ENCODE results near the gene MOGAT1. TPM values are rescaled to one million over a fixed set of nuclear protein-coding genes. Genes with fewer than 3 reads are reported as not detected.

Gene MOGAT1
- total RNA-seq, 1 donor from 2014 or later, result not detected

GRCh38 chr2:222739939-222740338 is 68.5 kb downstream of the MOGAT1 start:
- Histone ChIP-seq H3K4me3 (ENCODE audit: low read depth, low read length) (no peak overlapping the region), H3K36me3 (ENCODE audit: control insufficient read depth, insufficient read depth, low read length) (no peaks in the 10 kb centered on the region), H3K27me3 (ENCODE audit: control insufficient read depth, insufficient read depth, low read length) (no peaks in the 10 kb centered on the region)
- no peak for DNase-seq (ENCODE audit: low read depth)
- no peak for TF ChIP-seq CTCF (IDR thresholded peaks at IDR 0.05; ENCODE audit: insufficient read depth, low read length, poor library complexity, severe bottlenecking)

GRCh38 chr2:222743251-222743812 is 71.9 kb downstream of the MOGAT1 start:
- H3K27me3 ChIP-seq (ENCODE audit: control insufficient read depth, insufficient read depth, low read length), result no peaks in the 10 kb centered on the region
- no peak for TF ChIP-seq CTCF (IDR thresholded peaks at IDR 0.05; ENCODE audit: insufficient read depth, low read length, poor library complexity, severe bottlenecking)
- no peak for DNase-seq (ENCODE audit: low read depth)
- H3K36me3 ChIP-seq (ENCODE audit: control insufficient read depth, insufficient read depth, low read length), result no peaks in the 10 kb centered on the region
- H3K4me3 ChIP-seq (ENCODE audit: low read depth, low read length), result no peak overlapping the region

GRCh38 chr2:222745836-222746559 is 74.5 kb downstream of the MOGAT1 start:
- H3K4me3 ChIP-seq (ENCODE audit: low read depth, low read length), result no peak overlapping the region
- no peaks in the 10 kb centered on the region for H3K27me3 ChIP-seq (ENCODE audit: control insufficient read depth, insufficient read depth, low read length)
- no peak for DNase-seq (ENCODE audit: low read depth)
- no peaks in the 10 kb centered on the region for H3K36me3 ChIP-seq (ENCODE audit: control insufficient read depth, insufficient read depth, low read length)
- no peak for TF ChIP-seq CTCF (IDR thresholded peaks at IDR 0.05; ENCODE audit: insufficient read depth, low read length, poor library complexity, severe bottlenecking)

GRCh38 chr2:222747526-222748160 is 76.2 kb downstream of the MOGAT1 start:
- Histone ChIP-seq H3K36me3 (ENCODE audit: control insufficient read depth, insufficient read depth, low read length) (no peaks in the 10 kb centered on the region), H3K27me3 (ENCODE audit: control insufficient read depth, insufficient read depth, low read length) (no peaks in the 10 kb centered on the region), H3K4me3 (ENCODE audit: low read depth, low read length) (no peak overlapping the region)
- no peak for DNase-seq (ENCODE audit: low read depth)
- no peak for TF ChIP-seq CTCF (IDR thresholded peaks at IDR 0.05; ENCODE audit: insufficient read depth, low read length, poor library complexity, severe bottlenecking)

- Histone ChIP-seq H3K36me3 (ENCODE audit: control insufficient read depth, insufficient read depth, low read length) (no peaks in the 10 kb centered on the region), H3K4me3 (ENCODE audit: low read depth, low read length) (no peak overlapping the region), H3K27me3 (ENCODE audit: control insufficient read depth, insufficient read depth, low read length) (no peaks in the 10 kb centered on the region)
- TF ChIP-seq CTCF (IDR thresholded peaks at IDR 0.05; ENCODE audit: insufficient read depth, low read length, poor library complexity, severe bottlenecking), result no peak
- DNase-seq (ENCODE audit: low read depth), result no peak
These were observed 79.1 kb downstream of the MOGAT1 start for GRCh38 chr2:222750533-222750932.

Data from kidney epithelial cell (primary cell).